HL-60/S4 treated with phorbol 12-myristate 13-acetate at 8.2 ng/mL for 4 days and 3 days (cell line): Measurements from ENCODE around the gene AMH.

Experiments
- in situ Hi-C: fragments of 300-500 bp; cut with MboI; formaldehyde crosslinking; loops from 2 replicates; pipeline ENCODE4 v1.15.0; 2022; ENCODE audit warnings: low sequenced_read_pairs

AMH gene

GRCh38 chr19:2247433-2248101, 1.6 kb upstream of the AMH start:
- in situ Hi-C loops = no loop called here

DNA sequence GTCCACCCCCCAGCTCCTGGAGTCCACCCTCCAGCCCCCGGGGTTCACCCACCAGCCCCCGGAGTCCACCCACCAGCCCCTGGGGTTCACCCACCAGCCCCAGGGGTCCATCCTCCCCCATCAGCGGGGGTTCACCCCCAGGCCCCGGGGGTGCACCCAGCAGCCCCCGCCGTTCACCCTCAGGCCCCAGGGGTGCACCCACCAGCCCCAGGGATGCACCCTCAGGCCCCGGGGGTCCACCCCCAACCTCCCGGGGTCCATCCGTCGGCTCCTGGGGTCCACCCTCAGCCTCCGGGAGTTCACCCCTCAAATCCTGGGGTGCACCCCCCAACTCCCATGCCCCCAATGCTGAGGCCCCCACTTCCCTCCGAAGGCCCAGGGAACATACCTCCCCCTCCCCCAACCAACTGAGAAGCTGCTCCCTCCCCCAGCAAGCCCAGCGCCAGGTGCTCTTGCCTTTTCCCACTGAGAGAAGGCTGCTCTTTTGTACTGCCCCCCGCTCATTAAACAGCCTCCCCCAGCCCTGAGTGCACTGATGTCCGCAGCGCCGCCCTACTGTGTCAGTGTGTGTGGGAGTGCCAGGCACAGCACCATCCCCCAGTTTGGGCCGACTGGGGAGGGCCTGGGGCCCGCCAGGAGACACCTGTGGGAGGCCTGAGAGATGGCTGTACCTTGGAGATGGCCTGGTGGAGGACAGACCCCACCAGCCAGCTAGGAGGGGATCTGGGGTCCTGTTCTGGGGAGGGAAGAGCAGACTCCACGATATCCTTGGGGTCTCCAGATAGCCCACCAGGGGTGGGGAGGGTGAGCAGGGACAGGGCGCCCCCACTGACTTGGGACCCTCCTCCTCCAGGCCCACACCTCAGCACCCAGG, 750 bp upstream of the AMH start:
- in situ Hi-C loops = no loop called here

DNA sequence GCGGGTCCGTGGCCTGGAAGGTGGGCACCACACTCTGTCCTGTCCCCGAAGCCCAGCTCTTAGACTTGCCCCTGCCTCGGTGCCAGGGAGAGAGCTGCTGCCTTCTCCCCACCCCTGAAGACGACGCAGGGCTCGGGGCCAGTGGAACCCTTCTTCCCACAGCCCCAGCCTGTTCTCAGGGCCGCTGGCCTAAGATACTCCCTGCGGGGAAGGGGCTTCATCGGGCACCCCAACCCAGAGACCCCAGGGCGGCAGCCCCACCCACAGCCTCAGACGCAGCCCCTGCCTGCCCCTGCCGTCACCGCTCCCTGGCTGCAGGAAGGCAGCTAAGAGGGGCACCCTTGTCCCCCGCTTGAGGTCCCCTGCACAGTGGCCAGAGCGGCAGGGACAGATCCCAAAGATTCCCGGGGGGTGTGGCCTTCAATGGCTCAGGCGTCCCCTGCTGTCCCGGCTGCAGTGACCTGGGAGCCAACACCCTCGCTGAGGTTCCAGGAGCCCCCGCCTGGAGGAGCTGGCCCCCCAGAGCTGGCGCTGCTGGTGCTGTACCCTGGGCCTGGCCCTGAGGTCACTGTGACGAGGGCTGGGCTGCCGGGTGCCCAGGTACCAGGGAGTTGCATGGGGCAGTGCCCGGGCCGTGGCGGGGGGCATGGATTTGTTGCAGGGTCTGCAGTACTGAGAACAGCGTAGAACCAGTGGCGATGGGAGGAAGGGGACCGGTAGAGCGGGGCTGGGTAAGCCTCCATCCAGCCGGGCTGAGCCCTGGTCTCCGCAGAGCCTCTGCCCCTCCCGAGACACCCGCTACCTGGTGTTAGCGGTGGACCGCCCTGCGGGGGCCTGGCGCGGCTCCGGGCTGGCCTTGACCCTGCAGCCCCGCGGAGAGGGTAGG, 1.0 kb downstream of the AMH start:
- in situ Hi-C loops = no loop called here

DNA sequence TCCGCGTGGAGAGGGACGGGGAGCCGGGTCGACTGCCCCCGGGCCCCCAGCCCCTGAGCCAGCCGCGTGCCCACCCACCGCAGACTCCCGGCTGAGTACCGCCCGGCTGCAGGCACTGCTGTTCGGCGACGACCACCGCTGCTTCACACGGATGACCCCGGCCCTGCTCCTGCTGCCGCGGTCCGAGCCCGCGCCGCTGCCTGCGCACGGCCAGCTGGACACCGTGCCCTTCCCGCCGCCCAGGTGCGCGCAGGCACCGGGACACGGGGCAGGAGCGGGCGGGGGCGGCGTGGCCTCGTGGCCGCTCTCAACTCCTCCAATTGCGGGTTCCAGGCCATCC, 1.6 kb downstream of the AMH start:
- in situ Hi-C loops = no loop called here

DNA sequence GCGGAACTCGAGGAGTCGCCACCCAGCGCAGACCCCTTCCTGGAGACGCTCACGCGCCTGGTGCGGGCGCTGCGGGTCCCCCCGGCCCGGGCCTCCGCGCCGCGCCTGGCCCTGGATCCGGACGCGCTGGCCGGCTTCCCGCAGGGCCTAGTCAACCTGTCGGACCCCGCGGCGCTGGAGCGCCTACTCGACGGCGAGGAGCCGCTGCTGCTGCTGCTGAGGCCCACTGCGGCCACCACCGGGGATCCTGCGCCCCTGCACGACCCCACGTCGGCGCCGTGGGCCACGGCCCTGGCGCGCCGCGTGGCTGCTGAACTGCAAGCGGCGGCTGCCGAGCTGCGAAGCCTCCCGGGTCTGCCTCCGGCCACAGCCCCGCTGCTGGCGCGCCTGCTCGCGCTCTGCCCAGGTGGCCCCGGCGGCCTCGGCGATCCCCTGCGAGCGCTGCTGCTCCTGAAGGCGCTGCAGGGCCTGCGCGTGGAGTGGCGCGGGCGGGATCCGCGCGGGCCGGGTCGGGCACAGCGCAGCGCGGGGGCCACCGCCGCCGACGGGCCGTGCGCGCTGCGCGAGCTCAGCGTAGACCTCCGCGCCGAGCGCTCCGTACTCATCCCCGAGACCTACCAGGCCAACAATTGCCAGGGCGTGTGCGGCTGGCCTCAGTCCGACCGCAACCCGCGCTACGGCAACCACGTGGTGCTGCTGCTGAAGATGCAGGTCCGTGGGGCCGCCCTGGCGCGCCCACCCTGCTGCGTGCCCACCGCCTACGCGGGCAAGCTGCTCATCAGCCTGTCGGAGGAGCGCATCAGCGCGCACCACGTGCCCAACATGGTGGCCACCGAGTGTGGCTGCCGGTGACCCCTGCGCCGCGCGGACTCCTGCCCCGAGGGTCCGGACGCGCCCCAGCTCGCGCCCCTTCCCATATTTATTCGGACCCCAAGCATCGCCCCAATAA, 2.3 kb downstream of the AMH start:
- in situ Hi-C loops = no loop called here

DNA sequence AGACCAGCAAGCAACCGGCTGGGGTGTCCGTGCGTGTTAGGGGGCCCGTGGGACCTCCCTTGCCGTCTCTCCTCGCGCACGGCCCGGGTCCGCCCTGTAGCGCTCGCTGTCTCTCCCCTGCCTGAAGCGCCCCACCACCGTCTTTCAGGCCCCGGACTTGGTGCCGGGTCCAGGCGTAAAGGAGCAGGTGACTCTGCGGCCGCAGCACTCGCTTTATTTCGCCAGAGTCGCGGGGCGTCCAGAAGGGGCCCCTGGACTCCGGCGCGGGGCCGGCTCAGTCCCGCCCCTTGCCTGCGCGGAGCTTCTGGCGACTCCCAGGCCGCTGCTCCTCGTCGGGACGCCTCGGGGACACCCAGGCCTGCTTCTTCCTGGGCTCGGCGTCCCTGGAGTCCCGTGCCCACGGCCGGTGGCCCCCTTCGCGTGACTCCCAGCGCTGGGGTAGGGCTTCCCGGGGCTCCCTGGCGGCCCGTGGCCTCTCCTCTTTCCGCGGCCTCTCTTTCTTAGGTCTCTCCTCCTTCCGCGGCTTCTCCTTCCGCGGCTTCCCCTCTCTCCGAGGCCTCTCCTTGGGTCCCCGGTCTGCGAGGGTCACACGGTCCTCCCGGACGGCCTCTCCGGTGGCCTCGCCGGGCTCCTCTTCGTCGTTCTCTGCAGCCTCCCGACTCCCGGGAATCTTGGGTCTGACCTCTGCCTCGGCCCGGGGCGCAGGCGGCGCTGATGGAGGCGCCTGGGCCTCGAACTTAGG, 3.1 kb downstream of the AMH start:
- in situ Hi-C loops = no loop called here

DNA sequence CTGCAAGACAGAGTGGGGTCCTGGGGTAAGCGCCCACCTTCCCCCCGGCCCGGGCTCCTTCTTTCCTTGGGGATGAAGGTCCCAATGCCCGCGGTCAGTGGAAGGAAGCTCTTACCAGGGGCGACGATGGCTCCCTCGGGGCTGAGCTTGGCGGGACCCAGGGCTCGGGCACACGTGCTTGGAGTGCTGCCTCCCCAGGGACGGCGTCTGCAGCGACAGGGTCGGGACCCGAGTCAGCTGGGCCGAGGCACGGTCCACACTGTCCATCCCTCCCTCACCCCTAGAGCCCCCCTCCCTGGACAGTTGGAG, 3.6 kb downstream of the AMH start:
- in situ Hi-C loops = no loop called here

DNA sequence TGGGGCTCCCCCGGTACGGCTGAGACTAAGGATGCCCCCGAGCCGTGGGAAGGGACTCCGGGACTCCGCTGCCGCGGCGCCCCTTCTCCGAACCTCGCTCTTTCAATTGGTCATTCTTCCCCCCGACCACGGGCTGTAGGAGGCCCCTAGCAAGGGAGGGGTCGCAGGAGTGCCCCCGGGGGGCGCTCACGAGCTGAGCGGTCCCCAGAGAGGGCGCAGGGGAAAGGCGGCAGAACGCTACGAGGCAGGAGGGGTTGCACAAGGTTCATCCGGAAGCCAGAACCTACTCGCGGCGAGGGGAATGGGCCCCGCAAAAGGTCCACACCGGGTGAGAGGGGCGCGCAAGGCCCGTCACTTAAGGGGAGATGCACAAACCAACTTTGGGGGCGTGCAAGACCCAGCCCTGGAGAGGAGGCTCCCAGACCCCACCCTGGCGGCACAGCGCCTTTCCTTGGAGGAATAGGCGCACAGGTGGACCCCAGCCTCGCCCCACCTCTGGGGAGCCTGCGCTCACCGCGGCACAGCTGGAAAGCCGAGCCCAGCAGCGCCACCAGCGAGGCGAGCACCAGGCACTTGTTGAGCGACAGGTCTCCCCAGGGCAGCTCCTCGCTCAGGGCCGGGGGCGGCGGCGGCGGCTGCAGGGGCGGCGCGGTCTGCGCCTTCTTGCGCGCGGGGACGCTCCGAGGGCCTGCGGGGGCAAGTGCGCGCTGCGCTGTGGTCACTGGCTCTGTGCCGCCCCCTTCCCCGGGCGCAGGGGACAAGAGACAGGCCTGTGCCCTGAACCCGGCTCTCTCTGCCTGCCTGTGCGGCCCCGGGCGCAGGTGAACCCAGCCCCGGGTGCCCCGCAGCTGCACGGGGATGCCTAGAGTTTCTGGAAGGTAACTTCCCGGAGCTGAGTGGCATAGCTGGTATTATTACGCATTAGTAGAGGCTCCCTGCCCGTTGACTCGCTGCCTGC, 4.3 kb downstream of the AMH start:
- in situ Hi-C loops = no loop called here

GRCh38 chr19:2254064-2254872, 5.1 kb downstream of the AMH start:
- in situ Hi-C loops = no loop called here

GRCh38 chr19:2255112-2255845, 6.2 kb downstream of the AMH start:
- in situ Hi-C loops = no loop called here

DNA sequence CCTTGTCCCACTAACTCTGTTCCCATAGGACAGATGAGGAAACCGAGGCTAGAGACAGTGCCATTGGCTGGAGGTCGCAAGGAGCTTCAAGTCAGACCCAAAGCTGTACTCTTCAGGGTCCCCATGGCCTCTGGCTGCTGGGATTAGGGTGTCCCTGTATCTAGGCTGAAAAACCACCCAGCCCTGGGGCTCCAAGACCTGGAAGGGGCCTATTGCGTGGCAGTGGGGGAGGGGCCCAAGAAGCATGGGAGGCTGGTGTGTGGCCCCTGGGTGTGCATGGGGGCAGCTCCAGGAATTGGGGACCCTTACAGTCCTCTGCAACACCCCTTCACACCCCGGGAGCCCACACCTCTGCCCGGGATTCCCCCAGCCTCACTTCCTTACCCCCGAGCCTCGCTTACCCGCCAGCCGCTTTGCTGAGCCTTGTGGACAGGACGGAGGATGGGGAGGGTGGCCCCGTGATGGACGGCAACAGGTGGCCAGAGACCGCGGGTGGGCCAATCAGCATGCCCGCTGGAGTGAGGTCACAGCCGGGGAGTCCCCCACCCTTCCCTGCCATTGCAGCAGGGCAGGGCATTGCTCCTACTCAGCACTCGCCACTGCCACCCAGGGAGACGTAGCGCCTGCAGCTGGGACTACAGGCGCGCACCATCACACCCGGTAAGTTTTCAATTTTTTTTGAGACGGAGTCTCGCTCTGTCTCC, 7.0 kb downstream of the AMH start, which contains the start of gene JSRP1:
Gene JSRP1 (minus strand): TSS at position 436 of the 704 bp plus-strand sequence. CDS start 1,103 bp downstream, outside the sequence.
- in situ Hi-C loops = no loop called here

DNA sequence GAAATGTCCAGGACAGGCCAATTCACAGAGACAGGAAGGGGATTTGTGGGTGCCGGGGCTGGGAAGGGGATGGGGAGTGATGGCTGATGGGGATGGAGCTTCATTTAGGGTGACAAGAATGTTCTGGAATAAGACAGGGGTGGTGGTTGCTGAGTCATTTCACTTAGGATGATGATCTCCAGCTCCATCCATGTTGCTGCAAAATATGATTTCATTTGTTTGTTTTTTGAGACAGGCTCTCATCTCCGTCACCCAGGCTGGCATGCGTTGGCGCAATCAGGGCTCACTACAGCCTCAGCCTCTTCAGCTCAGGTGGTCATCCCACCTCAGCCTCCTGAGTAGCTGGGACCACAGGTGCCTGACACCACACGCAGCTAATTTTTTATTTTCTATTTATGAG, 10.2 kb downstream of the AMH start:
- in situ Hi-C loops = no loop called here

GRCh38 chr19:2260341-2260805, 11.2 kb downstream of the AMH start:
- in situ Hi-C loops = no loop called here

DNA sequence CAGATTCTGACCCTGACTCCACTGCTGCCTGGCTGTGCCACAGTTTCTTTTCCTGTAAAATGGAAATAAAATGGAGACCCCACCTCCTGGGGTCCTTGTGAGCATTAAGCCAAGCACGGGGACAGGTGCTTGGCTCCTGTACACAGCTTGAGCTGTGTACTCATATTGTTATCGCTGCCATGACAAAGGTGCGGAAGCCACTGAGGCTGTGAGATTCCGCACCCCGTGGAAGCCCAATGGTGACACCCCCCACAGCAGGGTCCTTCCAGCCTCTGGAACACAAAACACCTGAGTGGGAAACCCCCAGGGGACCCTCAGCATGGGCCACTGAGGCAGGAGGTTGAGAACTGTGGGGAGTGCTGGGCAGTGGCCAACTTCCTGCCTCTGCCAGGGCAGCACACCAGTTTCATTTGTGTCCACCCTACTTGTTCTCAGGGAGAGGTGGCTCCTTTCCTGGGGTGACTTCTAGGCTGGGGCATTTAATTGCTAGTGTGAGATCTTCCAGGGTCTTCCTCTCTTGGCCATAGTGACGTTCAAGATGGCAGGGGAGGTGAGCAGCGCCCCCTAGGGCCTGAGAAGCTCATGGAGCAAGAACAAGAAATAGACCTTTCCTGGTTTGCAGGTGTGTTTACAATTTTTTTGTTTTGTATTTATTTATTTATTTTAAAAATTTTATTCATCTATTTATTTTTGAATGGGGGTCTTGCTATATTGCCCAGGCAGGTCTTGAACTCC, 12.5 kb downstream of the AMH start:
- in situ Hi-C loops = no loop called here

- in situ Hi-C loops = no loop called here
These were observed 17.3 kb downstream of the AMH start for GRCh38 chr19:2266183-2266993.
